Neutrophil (primary cell): ENCODE results near the gene ZNF768.
A peak's percentile ranks its signal among the peaks of the same experiment; 100 is the strongest.

Experiments used
- H3K27ac ChIP-seq: fragments of 200-600 bp; sonication (generic); 2 replicates; pipeline ENCODE4 v1.5.1; 2016; ENCODE audit warnings: mild to moderate bottlenecking, moderate library complexity
- H3K27me3 ChIP-seq: fragments of 200-600 bp; sonication (generic); 2 replicates; pipeline ENCODE4 v1.6.0; 2016; ENCODE audit warnings: mild to moderate bottlenecking
- H3K36me3 ChIP-seq: fragments of 200-600 bp; sonication (generic); 2 replicates; pipeline ENCODE4 v1.5.1; 2017
- H3K4me1 ChIP-seq, 2 experiments: fragments of 200-600 bp in 1 of 2; sonication (generic) in 1 of 2; 1 replicate in 1 of 2; 2 replicates in 1 of 2; pipeline versions ENCODE4 v1.5.1 to v1.6.1; 2013 to 2016; ENCODE audit warnings: low read depth in 1 of 2, low read length in 1 of 2, mild to moderate bottlenecking in 1 of 2, moderate library complexity in 1 of 2; ENCODE audit not compliant: control insufficient read depth in 1 of 2, insufficient read depth in 1 of 2
- H3K4me3 ChIP-seq, 2 experiments: fragments of 200-600 bp in 1 of 2; sonication (generic) in 1 of 2; 1 replicate in 1 of 2; 2 replicates in 1 of 2; pipeline ENCODE4 v1.5.1; 2013 to 2016; ENCODE audit warnings: low read depth in 1 of 2, low read length in 1 of 2, mild to moderate bottlenecking in 1 of 2, moderate library complexity in 1 of 2
- H3K9me3 ChIP-seq: fragments of 200-600 bp; sonication (generic); 2 replicates; pipeline ENCODE4 v1.5.1; 2016
- TF ChIP-seq, protein P1 (sequence below): fragments of 200-600 bp; sonication (generic); IDR thresholded peaks from 2 replicates; pipeline ENCODE4 v1.5.1; 2016; ENCODE audit warnings: antibody characterized with exemption

Gene ZNF768

DNA sequence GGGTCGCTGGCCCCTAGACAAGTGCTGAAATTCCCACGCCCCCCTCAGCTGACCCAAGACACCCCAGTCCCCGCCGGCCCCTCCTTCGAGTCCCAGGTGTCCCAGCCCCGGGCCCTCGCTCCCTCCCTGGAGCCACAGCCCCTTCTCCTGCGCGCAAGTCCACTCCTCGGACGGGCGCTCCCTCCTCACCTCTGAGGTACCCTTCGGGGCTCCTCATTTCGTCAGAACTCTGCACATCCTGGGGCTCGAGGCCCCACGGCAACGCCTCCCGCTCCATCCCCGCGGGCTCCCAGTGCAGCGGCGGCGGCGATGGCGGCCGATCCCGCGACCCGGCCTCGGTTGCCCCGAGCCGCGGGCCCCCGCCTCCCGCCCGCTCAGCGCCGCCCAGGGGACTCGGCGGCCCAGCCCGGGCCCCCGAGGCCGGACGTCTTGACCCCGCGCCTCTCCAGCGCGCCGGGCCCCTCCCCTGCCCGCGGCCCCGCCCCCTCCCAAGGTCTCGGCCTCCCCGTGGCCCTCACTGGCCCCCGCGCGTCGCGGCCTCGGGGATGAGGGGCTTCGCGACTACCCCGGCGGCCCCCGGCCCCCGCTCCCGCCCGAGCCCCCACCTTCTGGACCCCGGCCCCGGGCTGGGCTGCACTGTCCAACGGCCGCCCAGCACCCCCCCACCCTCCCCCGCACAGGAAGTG, at the start of gene ZNF768:
Gene ZNF768, minus strand, starts transcription at position 430 of the 686 bp plus-strand sequence. Its CDS starts 153 bp downstream, at position 277.
- Histone ChIP-seq H3K4me1 (peaks cover 26 to 27% of the 10 kb centered on the region in 2 experiments), H3K36me3 (peaks cover 23% of the 10 kb centered on the region)
- TF ChIP-seq, protein P1, sequence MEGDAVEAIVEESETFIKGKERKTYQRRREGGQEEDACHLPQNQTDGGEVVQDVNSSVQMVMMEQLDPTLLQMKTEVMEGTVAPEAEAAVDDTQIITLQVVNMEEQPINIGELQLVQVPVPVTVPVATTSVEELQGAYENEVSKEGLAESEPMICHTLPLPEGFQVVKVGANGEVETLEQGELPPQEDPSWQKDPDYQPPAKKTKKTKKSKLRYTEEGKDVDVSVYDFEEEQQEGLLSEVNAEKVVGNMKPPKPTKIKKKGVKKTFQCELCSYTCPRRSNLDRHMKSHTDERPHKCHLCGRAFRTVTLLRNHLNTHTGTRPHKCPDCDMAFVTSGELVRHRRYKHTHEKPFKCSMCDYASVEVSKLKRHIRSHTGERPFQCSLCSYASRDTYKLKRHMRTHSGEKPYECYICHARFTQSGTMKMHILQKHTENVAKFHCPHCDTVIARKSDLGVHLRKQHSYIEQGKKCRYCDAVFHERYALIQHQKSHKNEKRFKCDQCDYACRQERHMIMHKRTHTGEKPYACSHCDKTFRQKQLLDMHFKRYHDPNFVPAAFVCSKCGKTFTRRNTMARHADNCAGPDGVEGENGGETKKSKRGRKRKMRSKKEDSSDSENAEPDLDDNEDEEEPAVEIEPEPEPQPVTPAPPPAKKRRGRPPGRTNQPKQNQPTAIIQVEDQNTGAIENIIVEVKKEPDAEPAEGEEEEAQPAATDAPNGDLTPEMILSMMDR, result no peak

DNA sequence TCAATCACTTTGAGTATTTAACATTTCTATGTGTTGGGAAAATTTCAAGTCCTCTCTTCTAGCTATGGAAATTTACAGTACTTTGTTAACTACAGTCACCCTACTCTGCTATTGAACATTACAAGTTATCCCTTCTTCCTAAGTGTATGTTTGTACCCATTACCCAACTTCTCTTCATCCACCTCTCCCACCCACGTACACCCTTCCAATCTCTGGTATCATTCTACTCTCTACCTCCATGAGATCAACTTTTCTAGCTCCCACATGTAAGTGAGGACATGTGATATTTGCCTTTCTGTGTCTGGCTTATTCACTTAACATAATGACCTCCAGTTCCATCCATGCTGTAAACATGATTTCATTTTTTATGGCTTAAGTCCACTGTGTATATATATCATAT, 48.3 kb upstream of the ZNF768 start:
- peaks cover 24 to 25% of the 10 kb centered on the region in 2 experiments for H3K4me1 ChIP-seq
- no peak overlapping the region for H3K27ac ChIP-seq
- peaks cover 5% of the 10 kb centered on the region for H3K36me3 ChIP-seq
- no peak overlapping the region for H3K4me3 ChIP-seq
- H3K27me3 ChIP-seq, result no peaks in the 10 kb centered on the region
- H3K9me3 ChIP-seq, result no peaks in the 10 kb centered on the region
- TF ChIP-seq, protein P1, result no peak

More for the DNA sequence above, at the start of gene ZNF768:
- no peaks in the 10 kb centered on the region for H3K27me3 ChIP-seq
- peak within 1 kb of the TSS; percentile 95 to 98 for H3K4me3 ChIP-seq
- H3K9me3 ChIP-seq, result no peaks in the 10 kb centered on the region
- peak within 1 kb of the TSS; percentile 98 for H3K27ac ChIP-seq

DNA sequence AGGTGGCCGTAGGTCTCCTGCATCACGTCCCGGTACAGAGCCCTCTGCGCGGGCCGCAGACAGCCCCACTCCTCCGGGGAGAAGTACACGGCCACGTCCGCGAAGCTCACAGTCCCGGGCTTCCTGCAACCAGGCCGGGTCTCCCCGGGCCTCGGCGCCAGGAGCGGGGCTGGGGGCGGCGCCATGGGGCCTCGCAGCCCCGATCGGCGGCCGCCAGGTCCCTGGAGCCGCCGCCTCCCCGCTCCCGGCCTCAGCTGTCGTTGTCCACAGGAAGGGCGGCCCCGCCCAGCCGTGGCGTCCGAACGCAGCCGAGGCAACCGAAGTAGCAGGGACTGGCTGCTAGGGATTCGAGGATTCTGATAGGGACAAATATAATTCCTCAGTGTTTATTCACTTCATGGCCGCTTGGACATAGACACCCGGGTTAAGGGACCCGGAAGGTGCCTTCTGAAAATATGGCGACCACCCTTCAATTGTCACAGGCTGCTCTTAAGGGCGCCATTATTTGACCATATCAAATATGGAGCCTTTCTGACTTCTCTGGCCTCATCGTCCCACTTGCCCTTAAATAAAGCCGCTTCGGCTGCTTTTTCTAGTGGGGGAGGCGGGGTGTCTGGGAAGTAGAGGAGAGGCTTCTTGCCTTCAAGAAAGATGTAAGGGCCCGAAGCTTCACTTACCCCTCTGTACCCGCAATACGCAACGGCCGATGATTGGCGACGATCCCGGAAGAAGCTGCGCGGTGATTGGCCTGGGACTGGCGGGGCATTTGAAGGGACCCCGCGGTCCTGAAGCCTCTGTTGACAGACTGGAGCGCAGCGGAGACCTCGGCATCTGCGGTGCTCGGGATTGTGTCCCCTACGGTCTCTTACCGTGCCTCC, 45.3 kb upstream of the ZNF768 start, which contains the start of gene ZNF688:
Gene ZNF688, minus strand, starts transcription at position 270 of the 878 bp plus-strand sequence. Its CDS starts 85 bp downstream, at position 185.
- Histone ChIP-seq H3K4me1 (peaks cover 31 to 42% of the 10 kb centered on the region in 2 experiments), H3K27me3 (no peaks in the 10 kb centered on the region), H3K36me3 (no peaks in the 10 kb centered on the region), H3K9me3 (no peaks in the 10 kb centered on the region), H3K4me3 (peak within 1 kb of the TSS; percentile 83 to 97), H3K27ac (peak within 1 kb of the TSS; percentile 91)
- TF ChIP-seq, protein P1, result peak; percentile 34

DNA sequence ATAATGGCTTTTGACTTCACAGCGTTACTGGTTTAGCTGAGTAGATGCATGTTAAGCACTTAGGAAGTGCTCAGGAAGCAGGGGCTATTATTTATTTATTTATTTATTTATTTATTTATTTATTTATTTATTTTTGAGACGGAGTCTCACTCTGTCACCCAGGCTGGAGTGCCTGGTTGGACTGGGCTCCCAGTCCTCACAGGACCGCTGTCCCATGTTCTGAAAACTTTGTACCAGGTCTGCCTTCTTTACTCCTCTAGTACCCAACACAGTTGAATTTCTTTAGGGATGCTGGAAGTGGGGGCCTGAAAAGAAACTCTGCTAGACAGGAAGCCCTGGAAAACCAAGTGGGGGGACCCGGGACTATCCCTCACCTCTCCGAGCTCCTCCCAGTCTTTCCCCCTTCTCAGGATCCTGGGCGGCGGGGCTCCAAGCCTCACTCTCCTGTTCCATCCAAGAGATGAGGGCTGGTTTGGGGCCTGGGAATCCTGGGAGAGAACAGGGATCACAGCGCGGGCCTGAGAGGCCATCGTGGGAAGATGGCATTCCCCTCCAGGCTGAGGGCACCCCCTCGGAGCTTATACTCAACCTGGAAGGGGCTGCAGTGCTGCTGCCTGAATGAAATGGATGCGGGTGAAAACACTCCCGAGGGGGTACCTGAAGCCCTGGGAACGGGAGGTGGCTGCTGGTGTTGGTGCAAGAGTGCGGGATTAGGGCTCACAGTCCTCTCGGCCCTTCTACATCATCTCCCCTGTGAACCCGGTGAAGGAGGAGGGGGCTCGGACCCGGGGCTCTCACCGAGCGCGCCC, 44.5 kb upstream of the ZNF768 start:
- H3K27ac ChIP-seq, result peak overlapping the region; percentile 91
- no peaks in the 10 kb centered on the region for H3K36me3 ChIP-seq
- TF ChIP-seq, protein P1, result no peak
- peaks cover 31 to 42% of the 10 kb centered on the region in 2 experiments for H3K4me1 ChIP-seq
- no peaks in the 10 kb centered on the region for H3K27me3 ChIP-seq
- H3K4me3 ChIP-seq, result peak overlapping the region; percentile 83 to 97
- no peaks in the 10 kb centered on the region for H3K9me3 ChIP-seq
